ENCODE data around the gene ACVR1. TPM values are rescaled to one million over a fixed set of nuclear protein-coding genes. Genes with fewer than 3 reads are reported as not detected.
"Not testable (repeated sequence)": the region's sequence is repeated elsewhere in the genome, so short reads cannot be mapped to it uniquely, and the experiment has no call there.

The ACVR1 gene
- total RNA-seq, 2 donors from 2014 or later = 34.5 to 36.8 TPM

DNA sequence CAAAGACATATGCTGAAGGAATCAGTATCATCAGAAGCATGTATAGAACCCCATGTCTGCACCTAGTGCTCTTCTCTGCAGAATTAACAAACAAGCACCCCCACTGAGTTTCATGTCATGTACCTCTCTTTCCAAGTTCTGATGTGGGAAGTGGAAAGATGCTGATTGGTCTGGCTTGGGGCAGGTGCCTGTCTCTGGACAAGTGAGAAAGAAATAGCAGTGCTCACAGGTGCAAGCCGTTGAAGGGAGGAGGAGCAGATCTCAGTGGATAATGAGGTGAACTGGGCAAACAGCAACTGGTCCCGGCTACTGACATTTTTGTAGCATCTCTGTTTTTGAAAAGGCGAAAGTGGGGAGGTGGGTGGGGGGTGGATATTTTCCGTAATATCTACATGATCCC is 17.5 kb upstream of the ACVR1 start:
- H3K27ac ChIP-seq = no peak overlapping the region
- TF ChIP-seq, protein P1, sequence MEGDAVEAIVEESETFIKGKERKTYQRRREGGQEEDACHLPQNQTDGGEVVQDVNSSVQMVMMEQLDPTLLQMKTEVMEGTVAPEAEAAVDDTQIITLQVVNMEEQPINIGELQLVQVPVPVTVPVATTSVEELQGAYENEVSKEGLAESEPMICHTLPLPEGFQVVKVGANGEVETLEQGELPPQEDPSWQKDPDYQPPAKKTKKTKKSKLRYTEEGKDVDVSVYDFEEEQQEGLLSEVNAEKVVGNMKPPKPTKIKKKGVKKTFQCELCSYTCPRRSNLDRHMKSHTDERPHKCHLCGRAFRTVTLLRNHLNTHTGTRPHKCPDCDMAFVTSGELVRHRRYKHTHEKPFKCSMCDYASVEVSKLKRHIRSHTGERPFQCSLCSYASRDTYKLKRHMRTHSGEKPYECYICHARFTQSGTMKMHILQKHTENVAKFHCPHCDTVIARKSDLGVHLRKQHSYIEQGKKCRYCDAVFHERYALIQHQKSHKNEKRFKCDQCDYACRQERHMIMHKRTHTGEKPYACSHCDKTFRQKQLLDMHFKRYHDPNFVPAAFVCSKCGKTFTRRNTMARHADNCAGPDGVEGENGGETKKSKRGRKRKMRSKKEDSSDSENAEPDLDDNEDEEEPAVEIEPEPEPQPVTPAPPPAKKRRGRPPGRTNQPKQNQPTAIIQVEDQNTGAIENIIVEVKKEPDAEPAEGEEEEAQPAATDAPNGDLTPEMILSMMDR (IDR thresholded peaks at IDR 0.05) = no peak
- no peaks in the 10 kb centered on the region for H3K9me3 ChIP-seq
- H3K4me3 ChIP-seq = no peak overlapping the region
- H3K27me3 ChIP-seq = no peaks in the 10 kb centered on the region
- peaks cover 0 to 6% of the 10 kb centered on the region in 2 donors for H3K4me1 ChIP-seq
- no peak for DNase-seq (ENCODE audit: low spot score)
- H3K36me3 ChIP-seq = no peaks in the 10 kb centered on the region

DNA sequence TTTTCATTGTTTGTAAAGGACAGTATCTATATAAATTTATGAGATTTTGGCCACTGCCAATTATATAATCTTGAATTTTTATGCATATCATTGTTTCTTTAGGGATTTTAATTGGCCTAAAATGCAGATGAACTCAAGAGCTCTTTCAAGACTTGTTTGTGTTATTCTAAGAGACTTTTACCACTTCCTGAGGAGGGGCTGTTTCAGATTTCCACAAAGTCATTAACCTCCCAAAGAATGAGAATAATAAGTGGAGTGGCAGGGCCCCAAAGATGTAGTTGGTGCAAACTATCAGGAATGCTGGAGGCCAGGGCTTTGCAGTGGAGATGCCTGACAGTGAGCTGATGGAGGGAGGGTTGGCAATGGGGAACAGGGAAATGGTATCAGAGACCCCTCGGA is 15.5 kb upstream of the ACVR1 start:
- Histone ChIP-seq H3K27me3 (no peaks in the 10 kb centered on the region), H3K27ac (no peak overlapping the region), H3K9me3 (no peaks in the 10 kb centered on the region), H3K4me1 (no peaks in the 10 kb centered on the region), H3K4me3 (no peak overlapping the region), H3K36me3 (no peaks in the 10 kb centered on the region)
- no peak for DNase-seq (ENCODE audit: low spot score)
- TF ChIP-seq, protein P1 (IDR thresholded peaks at IDR 0.05) = no peak

DNA sequence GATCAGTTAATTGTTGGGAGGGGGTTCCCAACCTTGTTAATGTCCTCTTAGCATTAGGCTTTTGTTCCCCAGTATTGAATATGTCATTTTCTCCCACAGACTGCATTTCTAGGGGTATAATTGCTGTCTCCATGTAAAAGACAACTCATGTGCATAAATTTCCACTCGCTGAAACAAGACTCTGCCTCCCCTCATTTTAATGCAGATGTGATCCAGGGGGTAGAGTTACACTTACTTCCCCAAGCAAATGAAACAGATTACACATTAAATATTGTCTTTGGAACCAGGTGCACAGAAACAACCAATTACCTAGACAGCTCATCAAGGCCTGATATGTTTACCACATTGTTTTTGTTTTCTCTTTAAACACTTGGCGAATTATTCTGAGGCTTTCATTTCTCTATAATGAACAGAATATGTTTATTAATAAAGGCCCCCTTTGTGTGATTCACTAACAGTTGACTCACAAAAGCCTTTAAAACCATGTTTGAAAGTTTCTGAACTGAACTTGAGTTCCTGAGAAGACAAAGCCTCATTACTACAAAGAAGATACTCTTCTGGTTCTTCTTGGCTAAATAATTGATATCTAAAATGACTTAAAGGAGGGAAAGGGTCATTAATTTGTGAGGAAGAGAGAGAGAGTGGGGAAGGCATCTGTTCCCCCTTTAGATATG is 15.0 kb upstream of the ACVR1 start:
- H3K9me3 ChIP-seq = no peaks in the 10 kb centered on the region
- no peak overlapping the region for H3K27ac ChIP-seq
- H3K27me3 ChIP-seq = no peaks in the 10 kb centered on the region
- H3K4me1 ChIP-seq = no peaks in the 10 kb centered on the region
- no peaks in the 10 kb centered on the region for H3K36me3 ChIP-seq
- TF ChIP-seq, protein P1 (IDR thresholded peaks at IDR 0.05) = no peak
- DNase-seq (ENCODE audit: low spot score) = no peak
- H3K4me3 ChIP-seq = no peak overlapping the region

DNA sequence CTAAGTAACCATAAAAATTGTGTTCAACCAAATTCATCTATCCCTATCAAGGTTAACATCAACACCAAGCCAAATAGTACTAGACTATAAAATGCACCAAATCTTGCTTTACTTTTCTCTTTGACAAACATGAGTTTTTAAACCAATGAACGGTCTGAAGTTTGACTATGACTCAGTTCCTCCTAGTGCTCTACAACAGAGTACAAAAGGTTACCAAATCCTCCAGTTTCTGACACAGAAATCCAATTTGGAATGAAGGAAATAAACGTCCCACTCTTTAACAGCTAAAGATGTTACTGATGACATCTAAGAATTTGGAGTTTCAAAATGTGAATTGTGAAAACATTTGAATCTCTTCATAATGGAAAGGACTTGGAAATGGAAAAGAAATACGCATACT is 11.8 kb upstream of the ACVR1 start:
- Histone ChIP-seq H3K27ac (no peak overlapping the region), H3K9me3 (no peaks in the 10 kb centered on the region), H3K4me1 (no peaks in the 10 kb centered on the region), H3K36me3 (no peaks in the 10 kb centered on the region), H3K4me3 (no peak overlapping the region), H3K27me3 (no peaks in the 10 kb centered on the region)
- DNase-seq (ENCODE audit: low spot score) = no peak
- TF ChIP-seq, protein P1 (IDR thresholded peaks at IDR 0.05) = no peak

DNA sequence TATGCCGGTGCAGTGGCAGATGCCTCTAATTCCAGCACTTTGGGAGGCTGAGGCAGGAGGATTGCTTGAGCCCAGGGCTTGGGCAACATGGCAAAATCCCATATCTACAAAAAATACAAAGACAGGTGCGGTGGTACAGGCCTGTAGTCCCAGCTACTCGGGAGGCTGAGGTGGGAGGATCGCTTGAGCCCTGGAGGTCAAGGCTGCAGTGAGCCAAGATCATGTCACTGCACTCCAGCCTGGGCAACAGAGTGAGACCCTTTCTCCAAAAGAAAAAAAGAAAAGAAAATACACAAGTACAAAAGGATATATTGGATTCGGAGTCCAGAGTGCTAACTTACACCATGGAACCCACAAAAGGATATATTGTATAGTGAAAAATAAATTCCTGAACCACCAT is 8.4 kb upstream of the ACVR1 start:
- not testable (repeated sequence) for H3K36me3 ChIP-seq; H3K9me3 ChIP-seq; H3K4me3 ChIP-seq; H3K27ac ChIP-seq; H3K27me3 ChIP-seq; DNase-seq (ENCODE audit: low spot score); H3K4me1 ChIP-seq

GRCh38 chr2:157880927-157881326 is 4.8 kb upstream of the ACVR1 start:
- no peak overlapping the region for H3K27ac ChIP-seq
- H3K4me1 ChIP-seq = peaks cover 0 to 5% of the 10 kb centered on the region in 2 donors
- DNase-seq (ENCODE audit: low spot score) = no peak
- H3K9me3 ChIP-seq = no peaks in the 10 kb centered on the region
- no peaks in the 10 kb centered on the region for H3K27me3 ChIP-seq
- no peaks in the 10 kb centered on the region for H3K36me3 ChIP-seq
- TF ChIP-seq, protein P1 (IDR thresholded peaks at IDR 0.05) = no peak
- no peak overlapping the region for H3K4me3 ChIP-seq
